Erythroblast (primary cell): Measurements from ENCODE around the gene FAM3B.

Source experiments
- GATA1 ChIP-seq: IDR thresholded peaks from 2 replicates; pipeline ENCODE4 v1.6.1; 2011; ENCODE audit warnings: low read depth, mild to moderate bottlenecking, control low read depth, low read length, moderate library complexity
- POLR2A ChIP-seq: IDR thresholded peaks from 2 replicates; pipeline ENCODE4 v1.6.1; 2011; ENCODE audit warnings: mild to moderate bottlenecking, low read length

DNA sequence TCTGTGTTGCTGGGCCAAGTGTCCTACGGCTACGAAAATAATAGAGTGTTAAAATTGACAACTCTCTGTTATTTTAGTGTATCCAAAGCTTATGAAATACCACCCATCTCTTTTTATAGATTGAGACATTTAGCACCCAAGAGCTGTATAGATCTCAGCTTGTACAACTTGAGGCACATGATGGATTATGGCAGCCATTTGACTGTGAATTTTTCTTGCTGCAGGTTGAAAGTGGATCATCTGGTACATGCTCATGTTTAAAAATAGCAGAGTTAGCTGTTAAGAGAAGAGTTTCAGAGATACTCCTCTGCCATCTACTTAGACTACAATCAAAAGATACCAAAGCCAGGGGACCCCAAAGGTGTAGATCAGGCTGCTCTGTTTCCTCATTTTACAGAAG, 49.3 kb upstream of the FAM3B start:
- TF ChIP-seq POLR2A (no peak), GATA1 (no peak)
